ENCODE results near the gene CPT1C. TPM values are rescaled to one million over a fixed set of nuclear protein-coding genes. Genes with fewer than 3 reads are reported as not detected.

CPT1C gene
- total and polyA plus RNA-seq, 2 of the 4 experiments (the other 2 are of a cell fraction): 14.2 to 56.1 TPM

- Histone ChIP-seq H3K18ac (ENCODE audit: low read depth, low read length) (no peak within 1 kb of the TSS), H3K4me1 (ENCODE audit: control insufficient read depth, insufficient read depth, low read length) (peaks cover 9% of the 10 kb centered on the region), H2AFZ (replicated peaks; ENCODE audit: low read length, poor library complexity) (peak within 1 kb of the TSS; percentile 96), H3K4me2 (ENCODE audit: low read depth, low read length) (peak within 1 kb of the TSS; percentile 96), H4K20me1 (ENCODE audit: insufficient read depth, low read length) (peaks cover 18% of the 10 kb centered on the region), H2BK20ac (ENCODE audit: low read depth, low read length) (no peak within 1 kb of the TSS), H3K4ac (ENCODE audit: low read depth, low read length) (peak within 1 kb of the TSS; percentile 74), H2AK5ac (ENCODE audit: low read depth, low read length) (peak within 1 kb of the TSS; percentile 78), H3K36me3 (ENCODE audit: control insufficient read depth, insufficient read depth, low read length) (peaks cover 31% of the 10 kb centered on the region), H3K9me1 (ENCODE audit: insufficient read depth, low read length) (peaks cover 5% of the 10 kb centered on the region; the same call in 1 of the 2 replicates), H4K91ac (ENCODE audit: insufficient read depth, low read depth, low read length) (peak within 1 kb of the TSS; percentile 69; the same call in 1 of the 2 replicates), H3K56ac (ENCODE audit: extremely low read depth, insufficient read depth, low read length) (no peak within 1 kb of the TSS), H3K9me3 (ENCODE audit: control insufficient read depth, insufficient read depth, low read length) (no peaks in the 10 kb centered on the region), H3K27me3 (ENCODE audit: control insufficient read depth, insufficient read depth, low read length) (no peaks in the 10 kb centered on the region), H3K4me3 (ENCODE audit: insufficient read depth, low read depth, low read length) (peak within 1 kb of the TSS; percentile 69), H4K5ac (ENCODE audit: low read depth, low read length) (no peak within 1 kb of the TSS), H3K27ac (ENCODE audit: insufficient read depth, low read length) (no peak within 1 kb of the TSS; the same call in 1 of the 2 replicates), H3K14ac (replicated peaks; ENCODE audit: low read depth, low read length) (peak within 1 kb of the TSS; percentile 84), H4K8ac (ENCODE audit: low read depth in 2 of 2, low read length in 2 of 2) (peak within 1 kb of the TSS; percentile 38 to 67; a peak in 2 of 4 replicates), H2AK9ac (replicated peaks; ENCODE audit: low read depth, low read length, poor library complexity) (peak within 1 kb of the TSS; percentile 92), H3K23ac (ENCODE audit: low read depth, low read length) (peak within 1 kb of the TSS; percentile 90), H3K79me1 (ENCODE audit: low read depth in 1 of 2, low read length in 2 of 2) (peaks cover 7 to 52% of the 10 kb centered on the region in 2 experiments; a peak in 3 of 4 replicates), H3K9ac (ENCODE audit: low read depth, low read length) (peak within 1 kb of the TSS; percentile 76), H2BK5ac (ENCODE audit: low read depth, low read length, poor library complexity, severe bottlenecking) (no peak within 1 kb of the TSS), H2BK15ac (ENCODE audit: low read depth, low read length) (no peak within 1 kb of the TSS), H2BK120ac (ENCODE audit: low read depth, low read length) (no peak within 1 kb of the TSS)
- BruUV-seq (replicated peaks): no TSS peak
- TF ChIP-seq, protein P1, sequence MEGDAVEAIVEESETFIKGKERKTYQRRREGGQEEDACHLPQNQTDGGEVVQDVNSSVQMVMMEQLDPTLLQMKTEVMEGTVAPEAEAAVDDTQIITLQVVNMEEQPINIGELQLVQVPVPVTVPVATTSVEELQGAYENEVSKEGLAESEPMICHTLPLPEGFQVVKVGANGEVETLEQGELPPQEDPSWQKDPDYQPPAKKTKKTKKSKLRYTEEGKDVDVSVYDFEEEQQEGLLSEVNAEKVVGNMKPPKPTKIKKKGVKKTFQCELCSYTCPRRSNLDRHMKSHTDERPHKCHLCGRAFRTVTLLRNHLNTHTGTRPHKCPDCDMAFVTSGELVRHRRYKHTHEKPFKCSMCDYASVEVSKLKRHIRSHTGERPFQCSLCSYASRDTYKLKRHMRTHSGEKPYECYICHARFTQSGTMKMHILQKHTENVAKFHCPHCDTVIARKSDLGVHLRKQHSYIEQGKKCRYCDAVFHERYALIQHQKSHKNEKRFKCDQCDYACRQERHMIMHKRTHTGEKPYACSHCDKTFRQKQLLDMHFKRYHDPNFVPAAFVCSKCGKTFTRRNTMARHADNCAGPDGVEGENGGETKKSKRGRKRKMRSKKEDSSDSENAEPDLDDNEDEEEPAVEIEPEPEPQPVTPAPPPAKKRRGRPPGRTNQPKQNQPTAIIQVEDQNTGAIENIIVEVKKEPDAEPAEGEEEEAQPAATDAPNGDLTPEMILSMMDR (conservative IDR thresholded peaks at IDR 0.05; ENCODE audit: low read depth, low read length): peak; percentile 40
- no peak for TF ChIP-seq CHD1 (IDR thresholded peaks at IDR 0.05; ENCODE audit: low read depth, low read length)
- CTCF ChIA-PET: interaction anchor here (1.3 kb wide), 1 partner anchor 9 kb away, joined by 5 read pairs; no protein-coding TSS in a partner anchor
- in situ Hi-C loops (cut with MboI; ENCODE audit: low sequenced_read_pairs) (loop anchor here (10.0 kb wide), 1 partner anchor 165 kb away; the partner anchor contains the start of gene PTOV1), dilution Hi-C loops (cut with HindIII; ENCODE audit: low sequenced_read_pairs, unreplicated experiment) (no loop called here), intact Hi-C loops (cut with micrococcal nuclease) (loop anchor here (2.0 to 5.0 kb wide), 2 partner anchors 77 to 113 kb away; partner anchors contain the start of gene AP2A1)
- no peak for DNase-seq
- 53% methylated on average over 28 of the region's 54 CpGs; no CpG with 5 or more reads in 1 of the 2 experiments for WGBS, 2 experiments (ENCODE audit: extremely low coverage in 2 of 2, insufficient read length in 1 of 2)
- POLR2A ChIA-PET (ENCODE audit: unreplicated experiment): interaction anchor here (0.5 kb wide), 1 partner anchor 14 kb away, joined by 4 read pairs; no protein-coding TSS in a partner anchor
- ATAC-seq (ENCODE audit: low read depth): peak; percentile 0; the same call in 1 of the 2 replicates
Observed at GRCh38 chr19:49689133-49690078, 1.5 kb upstream of the CPT1C start, which contains the start of gene ADM5. Gene ADM5 (plus strand): TSS chr19:49689594. CDS start chr19:49689838, 244 bp downstream.
